Gastroesophageal sphincter (tissue), 3 donors: ENCODE results near the gene NKAIN2.

Experiments used
- CTCF ChIP-seq, 4 experiments: fragments of 200-600 bp in 2 of 4; fragments of 450-650 bp in 2 of 4; sonication (generic) in 1 of 4; IDR thresholded peaks; one replicate each; pipeline ENCODE4 v1.5.1; 2017 to 2019; ENCODE audit warnings: antibody characterized with exemption in 4 of 4, mild to moderate bottlenecking in 2 of 4, moderate library complexity in 2 of 4
- EP300 ChIP-seq: sonication (generic); formaldehyde crosslinking; IDR thresholded peaks from one replicate; pipeline ENCODE4 v1.6.1; 2017; ENCODE audit warnings: antibody characterized with exemption, mild to moderate bottlenecking
- POLR2A ChIP-seq, 2 donors: fragments of 450-650 bp; IDR thresholded peaks; one replicate each; pipeline ENCODE4 v1.6.1; 2017; ENCODE audit warnings: antibody characterized with exemption in 2 of 2, mild to moderate bottlenecking in 2 of 2, moderate library complexity in 1 of 2
- POLR2AphosphoS5 ChIP-seq: sonication (generic); formaldehyde crosslinking; IDR thresholded peaks from one replicate; pipeline ENCODE4 v1.6.1; 2017; ENCODE audit warnings: antibody characterized with exemption

- TF ChIP-seq EP300 (no peak), POLR2A (IDR thresholded peaks at IDR 0.05) (no peak), CTCF (IDR thresholded peaks at IDR 0.05) (no peak), POLR2AphosphoS5 (no peak)
Measured at GRCh38 chr6:124470803-124471202, 667.1 kb downstream of the NKAIN2 start.
